A673 (cell line): ENCODE data around the gene CALN1. TPM values are rescaled to one million over a fixed set of nuclear protein-coding genes. Genes with fewer than 3 reads are reported as not detected.

Source experiments
- BruUV-seq: library from RNA; stranded (reverse); fragments of 400-500 nt; replicated peaks from 2 replicates; lab custom pipeline; 2021; lab: Mats Ljungman, UMichigan
- CTCF ChIA-PET: fragments of 300-600 bp; sonication (Branson Sonifier 250); formaldehyde crosslinking; loops from one replicate; lab custom pipeline; 2022; ENCODE audit warnings: antibody characterized with exemption; lab: Charles Lee
- POLR2A ChIA-PET: fragments of 300-600 bp; sonication (Branson Sonifier 250); formaldehyde crosslinking; loops from one replicate; lab custom pipeline; 2022; ENCODE audit warnings: antibody characterized with exemption; ENCODE audit not compliant: low non-redundant PET; lab: Charles Lee
- DNase-seq: peaks from one replicate; pipeline ENCODE4 v3.0.0-alpha.2; 2015; ENCODE audit warnings: low spot score
- H3K27ac ChIP-seq: fragments of 200-600 bp; sonication (generic); 2 replicates; pipeline ENCODE4 v1.5.1; 2016; ENCODE audit warnings: mixed run types, low read depth, mild to moderate bottlenecking, mixed read lengths, antibody characterized with exemption, low read length; ENCODE audit not compliant: poor library complexity, severe bottlenecking
- H3K27me3 ChIP-seq: fragments of 200-600 bp; sonication (generic); replicated peaks from 2 replicates; pipeline ENCODE4 v1.6.1; 2017; ENCODE audit warnings: mixed run types, low read depth, mild to moderate bottlenecking, mixed read lengths, antibody characterized with exemption, low read length; ENCODE audit not compliant: insufficient read depth, poor library complexity
- H3K36me3 ChIP-seq: fragments of 200-600 bp; sonication (generic); 2 replicates; pipeline ENCODE4 v1.6.1; 2016; ENCODE audit warnings: mixed run types, mild to moderate bottlenecking, mixed read lengths, antibody characterized with exemption, low read length; ENCODE audit not compliant: insufficient read depth, poor library complexity, severe bottlenecking
- H3K4me1 ChIP-seq: fragments of 200-600 bp; sonication (generic); 2 replicates; pipeline ENCODE4 v1.6.1; 2017; ENCODE audit warnings: mixed run types, mild to moderate bottlenecking, mixed read lengths, antibody characterized with exemption, low read length; ENCODE audit not compliant: insufficient read depth, poor library complexity, severe bottlenecking
- H3K4me3 ChIP-seq: fragments of 200-600 bp; sonication (generic); 2 replicates; pipeline ENCODE4 v1.5.1; 2016; ENCODE audit warnings: low read depth, mixed run types, mild to moderate bottlenecking, mixed read lengths, low read length; ENCODE audit not compliant: poor library complexity, severe bottlenecking
- H3K9me3 ChIP-seq: fragments of 200-600 bp; sonication (generic); 2 replicates; pipeline ENCODE4 v1.6.1; 2016; ENCODE audit warnings: mixed run types, low read depth, mild to moderate bottlenecking, mixed read lengths, antibody characterized with exemption, low read length; ENCODE audit not compliant: poor library complexity, severe bottlenecking
- CTCF ChIP-seq: fragments of 300-800, 200-600 bp; sonication (generic); conservative IDR thresholded peaks from 2 replicates; pipeline ENCODE4 v1.5.1; 2017; ENCODE audit warnings: low read depth, mild to moderate bottlenecking, antibody characterized with exemption, low read length, moderate library complexity, mixed read lengths
- EZH2 ChIP-seq: fragments of 200-600 bp; sonication (generic); IDR thresholded peaks from 2 replicates; pipeline ENCODE4 v1.6.1; 2017; ENCODE audit warnings: borderline replicate concordance, low read depth, mild to moderate bottlenecking, mixed read lengths, antibody characterized with exemption, low read length; ENCODE audit not compliant: poor library complexity, severe bottlenecking
- intact Hi-C: fragments of 100-400 bp; cut with micrococcal nuclease; formaldehyde crosslinking; loops from one replicate; pipeline ENCODE4 v1.10.0; 2022; ENCODE audit not compliant: unreplicated experiment
- total RNA-seq: library from RNA; stranded (reverse); gene quantifications from 2 replicates; pipeline ENCODE4 v1.2.3, GENCODE V29; 2021

CALN1 gene
- total RNA-seq, 1 experiment from 2014 or later: not detected

GRCh38 chr7:71772779-71773178 is 639.4 kb downstream of the CALN1 start:
- Histone ChIP-seq H3K27me3 (no peaks in the 10 kb centered on the region), H3K4me1 (no peaks in the 10 kb centered on the region), H3K36me3 (no peaks in the 10 kb centered on the region), H3K4me3 (no peak overlapping the region), H3K9me3 (peaks cover 7% of the 10 kb centered on the region), H3K27ac (no peak overlapping the region)
- TF ChIP-seq CTCF (no peak), EZH2 (no peak)
- POLR2A ChIA-PET: no interaction called here
- no TSS peak for BruUV-seq
- intact Hi-C loops: no loop called here
- no peak for DNase-seq
- CTCF ChIA-PET: no interaction called here

- TF ChIP-seq CTCF (no peak), EZH2 (no peak)
- H3K9me3 ChIP-seq: peaks cover 18% of the 10 kb centered on the region
Measured at GRCh38 chr7:71770269-71770907, 641.8 kb downstream of the CALN1 start.

GRCh38 chr7:71769326-71769725 is 642.8 kb downstream of the CALN1 start:
- no peaks in the 10 kb centered on the region for H3K36me3 ChIP-seq
- H3K4me3 ChIP-seq: no peak overlapping the region
- POLR2A ChIA-PET: no interaction called here
- DNase-seq: no peak
- no peaks in the 10 kb centered on the region for H3K27me3 ChIP-seq
- no TSS peak for BruUV-seq
- H3K27ac ChIP-seq: no peak overlapping the region
- CTCF ChIA-PET: no interaction called here
- TF ChIP-seq CTCF (no peak), EZH2 (no peak)
- no peaks in the 10 kb centered on the region for H3K4me1 ChIP-seq
- H3K9me3 ChIP-seq: peaks cover 16% of the 10 kb centered on the region
- intact Hi-C loops: no loop called here

More at GRCh38 chr7:71770269-71770907, 641.8 kb downstream of the CALN1 start:
- Histone ChIP-seq H3K4me1 (no peaks in the 10 kb centered on the region), H3K36me3 (no peaks in the 10 kb centered on the region), H3K4me3 (no peak overlapping the region), H3K27me3 (no peaks in the 10 kb centered on the region), H3K27ac (no peak overlapping the region)
- intact Hi-C loops: no loop called here
- no TSS peak for BruUV-seq
- ChIA-PET CTCF (no interaction called here), POLR2A (no interaction called here)
- no peak for DNase-seq
